A549 (cell line): ENCODE measurements around the gene SPSB3. TPM values are rescaled to one million over a fixed set of nuclear protein-coding genes. Genes with fewer than 3 reads are reported as not detected.

Source experiments
- ATAC-seq, 2 experiments: fragments of 200-7000 bp in 1 of 2; fragments of >200 bp in 1 of 2; cut with Nextera tagmentation in 1 of 2; cut with Tn5 transposase in 1 of 2; 3 replicates each; pipeline versions ENCODE4 v1.8.0 to v1.9.1; 2018 to 2020; ENCODE audit warnings: mild to moderate bottlenecking in 1 of 2, moderate library complexity in 1 of 2
- CTCF ChIA-PET: fragments of 300-600 bp; sonication (Branson Sonifier 250); formaldehyde crosslinking; extraction: SDS; loops from one replicate; lab custom pipeline; 2021; ENCODE audit warnings: antibody characterized with exemption, inconsistent platforms; lab: Yijun Ruan, JAX
- POLR2A ChIA-PET: fragments of 350-600 bp; formaldehyde crosslinking; extraction: SDS; loops from one replicate; lab custom pipeline; 2021; ENCODE audit warnings: antibody characterized with exemption, inconsistent platforms; lab: Yijun Ruan, JAX
- DNase-seq, 2 experiments: peaks; one replicate each; pipeline versions ENCODE4 v3.0.0 to v3.0.0-alpha.2; 2011 to 2016; ENCODE audit warnings: low read depth in 1 of 2, low spot score in 1 of 2
- FAIRE-seq: peaks from 2 replicates; lab custom pipeline; 2011; peaks lifted over from hg19 to GRCh38; lab: Jason Lieb, UNC
- H3K27ac ChIP-seq, 2 experiments: fragments of >200 bp; sonication (Bioruptor Twin); formaldehyde crosslinking; 3 replicates each; pipeline ENCODE4 v1.5.1; 2016 to 2017
- H3K4me1 ChIP-seq: fragments of >200 bp; sonication (Bioruptor Twin); formaldehyde crosslinking; 3 replicates; pipeline ENCODE4 v1.6.1; 2016
- H3K4me2 ChIP-seq: fragments of >200 bp; sonication (Bioruptor Twin); formaldehyde crosslinking; 3 replicates; pipeline ENCODE4 v1.6.1; 2016
- H3K4me3 ChIP-seq: fragments of >200 bp; sonication (Bioruptor Twin); formaldehyde crosslinking; 3 replicates; pipeline ENCODE4 v1.5.1; 2016
- H3K9me3 ChIP-seq: fragments of >200 bp; sonication (Bioruptor Twin); formaldehyde crosslinking; 3 replicates; pipeline ENCODE4 v1.6.1; 2016
- CHD2 ChIP-seq: fragments of 150-350 bp; IDR thresholded peaks from 2 replicates; pipeline ENCODE4 v1.6.1; 2014; ENCODE audit warnings: low read length; ENCODE audit not compliant: partially characterized antibody
- CHD4 ChIP-seq: fragments of 200-600 bp; sonication (generic); IDR thresholded peaks from 2 replicates; pipeline ENCODE4 v1.6.1; 2016; ENCODE audit warnings: antibody characterized with exemption, mild to moderate bottlenecking, borderline replicate concordance
- ESRRA ChIP-seq: fragments of 150-350 bp; IDR thresholded peaks from 2 replicates; pipeline ENCODE4 v1.6.1; 2014; ENCODE audit warnings: mild to moderate bottlenecking, low read length, borderline replicate concordance
- FOSB ChIP-seq: fragments of 250-450 bp; sonication (Bioruptor Pico); IDR thresholded peaks from 2 replicates; pipeline ENCODE4 v1.5.0; 2020; ENCODE audit warnings: mild to moderate bottlenecking, moderate library complexity
- FOSL2 ChIP-seq, 2 experiments: fragments of 450-650 bp in 1 of 2; fragments of >200 bp in 1 of 2; sonication (Bioruptor Twin) in 1 of 2; formaldehyde crosslinking; IDR thresholded peaks; 2 replicates each; pipeline versions ENCODE4 v1.5.0 to v1.6.1; 2016 to 2020; ENCODE audit warnings: mild to moderate bottlenecking in 1 of 2, moderate library complexity in 1 of 2
- HEYL ChIP-seq: fragments of 250-450 bp; sonication (Bioruptor Pico); IDR thresholded peaks from 2 replicates; pipeline ENCODE4 v1.8.0; 2021; ENCODE audit warnings: mild to moderate bottlenecking, moderate library complexity
- HOXA7 ChIP-seq: fragments of 250-450 bp; sonication (Bioruptor Pico); IDR thresholded peaks from 2 replicates; pipeline ENCODE4 v1.5.0; 2020; ENCODE audit warnings: mild to moderate bottlenecking, moderate library complexity
- JUNB ChIP-seq: fragments of >200 bp; sonication (Bioruptor Twin); formaldehyde crosslinking; IDR thresholded peaks from 2 replicates; pipeline ENCODE4 v1.6.1; 2016
- MYC ChIP-seq: IDR thresholded peaks from 2 replicates; pipeline ENCODE4 v1.6.1; 2012; ENCODE audit warnings: mild to moderate bottlenecking, inconsistent platforms, low read length, improper control_type of control experiment, borderline replicate concordance
- NR3C1 ChIP-seq: fragments of >200 bp; sonication (Bioruptor Twin); formaldehyde crosslinking; IDR thresholded peaks from 3 replicates; pipeline ENCODE4 v1.6.1; 2017
- POLR2AphosphoS2 ChIP-seq: conservative IDR thresholded peaks from 2 replicates; pipeline ENCODE4 v1.6.1; 2012; ENCODE audit warnings: low read length, improper control_type of control experiment, inconsistent platforms
- RAD21 ChIP-seq, 2 experiments: fragments of >200 bp in 1 of 2; sonication (Bioruptor Twin) in 1 of 2; formaldehyde crosslinking in 1 of 2; IDR thresholded peaks in 1 of 2; conservative IDR thresholded peaks in 1 of 2; 2 replicates in 1 of 2; 3 replicates in 1 of 2; pipeline ENCODE4 v1.6.1; 2012 to 2018; ENCODE audit warnings: inconsistent platforms in 1 of 2
- RARB ChIP-seq: fragments of 250-450 bp; sonication (Bioruptor Pico); IDR thresholded peaks from 2 replicates; pipeline ENCODE4 v1.8.0; 2021; ENCODE audit warnings: mild to moderate bottlenecking, moderate library complexity
- TFCP2L1 ChIP-seq: fragments of 250-450 bp; sonication (Bioruptor Pico); IDR thresholded peaks from 2 replicates; pipeline ENCODE4 v1.5.0; 2021; ENCODE audit warnings: mild to moderate bottlenecking
- TP53 ChIP-seq: fragments of 250-450 bp; sonication (Bioruptor Pico); IDR thresholded peaks from 2 replicates; pipeline ENCODE4 v1.5.0; 2021; ENCODE audit warnings: mild to moderate bottlenecking, moderate library complexity
- ZC3H11A ChIP-seq: fragments of 450-650 bp; IDR thresholded peaks from 2 replicates; pipeline ENCODE4 v1.6.1; 2014; ENCODE audit warnings: antibody characterized with exemption, mild to moderate bottlenecking
- WGBS: methylation state at CpG from one replicate; pipeline ENCODE4 v1.1.6; 2017; ENCODE audit errors: missing lambda C conversion rate; 5-methylcytosine and 5-hydroxymethylcytosine counted together
- polyA plus RNA-seq, 4 experiments: library from polyadenylated mRNA; depleted of rRNA in 3 of 4; stranded (reverse); fragments of >200 nt; fragmentation: RNase III in 1 of 4; extraction: RNeasy Plus Mini Kit Qiagen cat#74134 plus additional on column Dnase treatment in 1 of 4; gene quantifications; 2 replicates in 3 of 4; 3 replicates in 1 of 4; pipeline ENCODE4 v1.2.3, GENCODE V29; 2011 to 2017
- TF ChIP-seq, protein P1 (sequence below): fragments of 250-450 bp; sonication (Bioruptor Pico); IDR thresholded peaks from 2 replicates; pipeline ENCODE4 v1.5.0; 2021; ENCODE audit warnings: mild to moderate bottlenecking, moderate library complexity, borderline replicate concordance
- TF ChIP-seq, protein P2 (sequence below): fragments of 150-350 bp; IDR thresholded peaks from 2 replicates; pipeline ENCODE4 v1.6.1; 2014; ENCODE audit warnings: low read depth, mild to moderate bottlenecking, low read length
- TF ChIP-seq, protein P3 (sequence below): fragments of >200 bp; sonication (Bioruptor Twin); formaldehyde crosslinking; IDR thresholded peaks from 3 replicates; pipeline ENCODE4 v1.5.1; 2016

SPSB3 gene
- polyA plus RNA-seq, 2 of the 4 experiments (the other 2 are of a cell fraction) = 9.2 to 14.6 TPM

DNA sequence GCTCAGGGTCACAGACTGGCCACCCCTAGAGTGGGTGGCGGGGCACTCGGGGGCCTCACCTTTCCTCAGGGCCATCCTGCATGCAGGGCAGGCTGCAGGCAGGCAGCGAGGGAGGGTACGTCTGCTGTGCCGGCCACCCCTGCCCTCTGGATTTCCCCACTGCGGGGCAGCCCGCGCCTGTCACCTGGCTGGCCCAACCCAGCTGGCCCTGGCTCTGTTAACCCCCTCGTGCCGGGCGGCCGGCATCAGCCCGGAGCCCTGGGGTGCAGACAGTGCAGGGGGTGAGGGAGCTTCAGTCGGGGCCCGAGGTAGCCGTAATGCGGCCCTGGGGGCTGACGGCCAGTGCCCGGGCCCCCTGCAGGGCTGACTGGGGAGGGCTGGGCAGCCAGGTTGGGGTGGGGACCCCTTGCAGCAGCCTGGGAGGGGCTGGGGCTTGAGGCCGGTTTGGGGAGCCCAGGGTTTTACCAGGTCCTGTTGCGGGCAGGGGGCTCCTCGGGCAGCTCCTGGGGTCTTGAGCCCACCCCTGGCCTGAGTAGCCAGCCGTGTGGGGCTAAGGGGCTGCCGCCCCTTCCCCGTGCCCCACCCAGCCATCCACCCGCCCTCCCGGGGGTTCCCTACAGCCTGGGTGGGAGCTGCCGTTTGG, 11.3 kb upstream of the SPSB3 start, which contains the start of gene IGFALS:
Gene IGFALS, minus strand, starts transcription at position 128 of the 643 bp plus-strand sequence. Its CDS starts 53 bp downstream, at position 75.
- CTCF ChIA-PET = interaction anchor here (1.1 to 1.6 kb wide), 4 partner anchors 11 to 30 kb away, joined by 3 to 7 read pairs (median 5); partner anchors contain the start of genes MRPS34 and NUBP2
- DNase-seq (no peak), FAIRE-seq (no peak), ATAC-seq (peak; percentile 19 to 28; a peak in 5 of 6 replicates)
- peaks cover 11% of the 10 kb centered on the region; the same call in 2 of the 3 replicates for H3K9me3 ChIP-seq
- POLR2A ChIA-PET = interaction anchor here (1.8 kb wide), 1 partner anchor 11 kb away, joined by 9 read pairs; the partner anchor contains the start of genes NUBP2 and SPSB3
- TF ChIP-seq, protein P1, sequence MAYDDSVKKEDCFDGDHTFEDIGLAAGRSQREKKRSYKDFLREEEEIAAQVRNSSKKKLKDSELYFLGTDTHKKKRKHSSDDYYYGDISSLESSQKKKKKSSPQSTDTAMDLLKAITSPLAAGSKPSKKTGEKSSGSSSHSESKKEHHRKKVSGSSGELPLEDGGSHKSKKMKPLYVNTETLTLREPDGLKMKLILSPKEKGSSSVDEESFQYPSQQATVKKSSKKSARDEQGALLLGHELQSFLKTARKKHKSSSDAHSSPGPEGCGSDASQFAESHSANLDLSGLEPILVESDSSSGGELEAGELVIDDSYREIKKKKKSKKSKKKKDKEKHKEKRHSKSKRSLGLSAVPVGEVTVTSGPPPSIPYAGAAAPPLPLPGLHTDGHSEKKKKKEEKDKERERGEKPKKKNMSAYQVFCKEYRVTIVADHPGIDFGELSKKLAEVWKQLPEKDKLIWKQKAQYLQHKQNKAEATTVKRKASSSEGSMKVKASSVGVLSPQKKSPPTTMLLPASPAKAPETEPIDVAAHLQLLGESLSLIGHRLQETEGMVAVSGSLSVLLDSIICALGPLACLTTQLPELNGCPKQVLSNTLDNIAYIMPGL (CRISPR knock-in tag) = no peak
- TF ChIP-seq RAD21 (conservative IDR thresholded peaks at IDR 0.05 in 1 of 2, IDR thresholded peaks at IDR 0.05 in 1 of 2) (no peak), ZC3H11A (no peak), NR3C1 (no peak), FOSL2 (IDR thresholded peaks at IDR 0.05) (no peak), FOSL2 (CRISPR knock-in tag; IDR thresholded peaks at IDR 0.05) (no peak), RARB (CRISPR knock-in tag) (no peak), POLR2AphosphoS2 (no peak), TP53 (CRISPR knock-in tag) (no peak), MYC (no peak), CHD4 (no peak), HEYL (CRISPR knock-in tag) (no peak), TFCP2L1 (CRISPR knock-in tag) (no peak), JUNB (no peak), CHD2 (no peak), FOSB (CRISPR knock-in tag) (no peak), ESRRA (no peak)
- TF ChIP-seq, protein P2, sequence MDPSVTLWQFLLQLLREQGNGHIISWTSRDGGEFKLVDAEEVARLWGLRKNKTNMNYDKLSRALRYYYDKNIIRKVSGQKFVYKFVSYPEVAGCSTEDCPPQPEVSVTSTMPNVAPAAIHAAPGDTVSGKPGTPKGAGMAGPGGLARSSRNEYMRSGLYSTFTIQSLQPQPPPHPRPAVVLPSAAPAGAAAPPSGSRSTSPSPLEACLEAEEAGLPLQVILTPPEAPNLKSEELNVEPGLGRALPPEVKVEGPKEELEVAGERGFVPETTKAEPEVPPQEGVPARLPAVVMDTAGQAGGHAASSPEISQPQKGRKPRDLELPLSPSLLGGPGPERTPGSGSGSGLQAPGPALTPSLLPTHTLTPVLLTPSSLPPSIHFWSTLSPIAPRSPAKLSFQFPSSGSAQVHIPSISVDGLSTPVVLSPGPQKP = no peak
- TF ChIP-seq, protein P3, sequence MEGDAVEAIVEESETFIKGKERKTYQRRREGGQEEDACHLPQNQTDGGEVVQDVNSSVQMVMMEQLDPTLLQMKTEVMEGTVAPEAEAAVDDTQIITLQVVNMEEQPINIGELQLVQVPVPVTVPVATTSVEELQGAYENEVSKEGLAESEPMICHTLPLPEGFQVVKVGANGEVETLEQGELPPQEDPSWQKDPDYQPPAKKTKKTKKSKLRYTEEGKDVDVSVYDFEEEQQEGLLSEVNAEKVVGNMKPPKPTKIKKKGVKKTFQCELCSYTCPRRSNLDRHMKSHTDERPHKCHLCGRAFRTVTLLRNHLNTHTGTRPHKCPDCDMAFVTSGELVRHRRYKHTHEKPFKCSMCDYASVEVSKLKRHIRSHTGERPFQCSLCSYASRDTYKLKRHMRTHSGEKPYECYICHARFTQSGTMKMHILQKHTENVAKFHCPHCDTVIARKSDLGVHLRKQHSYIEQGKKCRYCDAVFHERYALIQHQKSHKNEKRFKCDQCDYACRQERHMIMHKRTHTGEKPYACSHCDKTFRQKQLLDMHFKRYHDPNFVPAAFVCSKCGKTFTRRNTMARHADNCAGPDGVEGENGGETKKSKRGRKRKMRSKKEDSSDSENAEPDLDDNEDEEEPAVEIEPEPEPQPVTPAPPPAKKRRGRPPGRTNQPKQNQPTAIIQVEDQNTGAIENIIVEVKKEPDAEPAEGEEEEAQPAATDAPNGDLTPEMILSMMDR = no peak
- TF ChIP-seq, all 56 proteins: peak for 0
- H3K4me1 ChIP-seq = peaks cover 5% of the 10 kb centered on the region; the same call in 1 of the 3 replicates
- H3K4me2 ChIP-seq = no peak within 1 kb of the TSS
- WGBS = 58% methylated on average over 8 of the region's 28 CpGs
- H3K4me3 ChIP-seq = no peak within 1 kb of the TSS
- H3K27ac ChIP-seq = no peak within 1 kb of the TSS

DNA sequence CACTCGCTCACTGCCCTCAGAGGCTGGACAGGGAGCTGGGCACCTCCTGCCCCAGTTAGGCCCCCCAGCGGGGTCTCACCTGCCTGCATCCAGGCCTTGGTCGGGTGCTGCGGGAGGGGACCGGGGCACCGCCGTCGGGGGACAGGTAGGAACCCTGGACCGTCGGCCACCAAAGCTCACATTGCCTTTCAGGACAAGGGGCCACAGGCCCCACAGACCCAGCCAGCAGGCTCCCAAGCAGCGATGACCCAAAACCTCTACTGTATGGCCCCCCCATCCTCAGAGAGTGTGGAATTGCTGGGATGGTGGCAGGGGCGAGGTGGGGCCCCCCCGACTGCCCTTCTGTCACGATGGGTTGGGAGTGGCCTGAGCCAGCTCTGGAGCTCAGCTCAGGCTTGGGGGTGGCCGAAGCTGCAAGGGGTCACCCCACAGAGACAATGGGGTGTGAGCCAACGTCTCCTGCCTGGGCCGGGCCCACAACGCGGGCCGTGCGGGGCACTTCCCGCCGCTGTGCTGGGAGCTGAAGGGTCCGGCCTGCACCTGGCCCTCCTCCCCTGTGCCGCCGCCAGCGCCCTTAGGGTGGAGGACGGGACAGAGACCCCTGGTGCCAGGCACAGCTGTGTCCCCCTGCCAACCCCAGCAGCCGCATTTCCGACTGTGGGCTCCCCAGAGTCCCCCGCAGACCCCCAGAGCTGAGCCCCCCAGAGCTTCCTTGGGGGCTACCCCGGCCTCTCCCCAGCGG, 10.6 kb upstream of the SPSB3 start:
- ChIA-PET CTCF (interaction anchor here (0.7 to 1.6 kb wide), 5 partner anchors 10 to 137 kb away, joined by 3 to 7 read pairs (median 4); partner anchors contain the start of genes MRPS34 and NUBP2), POLR2A (interaction anchor here (1.8 kb wide), 1 partner anchor 11 kb away, joined by 9 read pairs; the partner anchor contains the start of genes NUBP2 and SPSB3)
- FAIRE-seq (no peak), ATAC-seq (no peak), DNase-seq (no peak)
- H3K4me3 ChIP-seq = no peak overlapping the region
- no peak for TF ChIP-seq HOXA7 (CRISPR knock-in tag)
- peaks cover 4% of the 10 kb centered on the region; the same call in 1 of the 3 replicates for H3K9me3 ChIP-seq
- H3K4me1 ChIP-seq = peaks cover 5% of the 10 kb centered on the region; the same call in 1 of the 3 replicates
- 79% methylated on average over 7 of the region's 33 CpGs for WGBS
- H3K27ac ChIP-seq = no peak overlapping the region
- no peak overlapping the region for H3K4me2 ChIP-seq
